ENCODE measurements around the gene ARSG. TPM values are rescaled to one million over a fixed set of nuclear protein-coding genes. Genes with fewer than 3 reads are reported as not detected.

ARSG gene
- total and polyA plus RNA-seq, 2 of the 13 experiments (the other 11 are each of a cell fraction or from before 2014, with no cell fraction given) = 3.7 to 15.2 TPM

GRCh38 chr17:68462381-68463210 is 171.3 kb downstream of the ARSG start (continued):
- TF ChIP-seq MXD4 (CRISPR knock-in tag; IDR thresholded peaks at IDR 0.05) (0 out of 2 replicates have a peak, but pooled peaks have one; percentile 18), NR2F2 (IDR thresholded peaks at IDR 0.05; ENCODE audit: borderline replicate concordance, low read depth) (no peak), ZNF510 (CRISPR knock-in tag; IDR thresholded peaks at IDR 0.05; ENCODE audit: low read depth) (no peak), ZBTB49 (CRISPR knock-in tag; IDR thresholded peaks at IDR 0.05; ENCODE audit: borderline replicate concordance) (no peak), DNMT3B (CRISPR knock-in tag; conservative IDR thresholded peaks at IDR 0.05) (no peak), ZNF724P (CRISPR knock-in tag; IDR thresholded peaks at IDR 0.05; ENCODE audit: borderline replicate concordance) (no peak), PPARG (CRISPR knock-in tag; conservative IDR thresholded peaks at IDR 0.05) (0 out of 2 replicates have a peak, but pooled peaks have one; percentile 28), AHR (CRISPR knock-in tag; IDR thresholded peaks at IDR 0.05) (no peak), ZFP1 (CRISPR knock-in tag; IDR thresholded peaks at IDR 0.05) (no peak), ERF (CRISPR knock-in tag; IDR thresholded peaks at IDR 0.05) (peak; percentile 52; the same call in 1 of the 2 replicates), PRMT3 (CRISPR knock-in tag; IDR thresholded peaks at IDR 0.05; ENCODE audit: borderline replicate concordance, low read depth) (no peak), ZNF224 (CRISPR knock-in tag; IDR thresholded peaks at IDR 0.05) (no peak), AKNA (CRISPR knock-in tag; IDR thresholded peaks at IDR 0.05; ENCODE audit: borderline replicate concordance) (no peak), LRRFIP1 (CRISPR knock-in tag; conservative IDR thresholded peaks at IDR 0.05) (no peak), SAP130 (CRISPR knock-in tag; IDR thresholded peaks at IDR 0.05; ENCODE audit: low read depth) (peak; percentile 70)
